ENCODE measurements around the gene RBPMS2.

RBPMS2 gene

DNA sequence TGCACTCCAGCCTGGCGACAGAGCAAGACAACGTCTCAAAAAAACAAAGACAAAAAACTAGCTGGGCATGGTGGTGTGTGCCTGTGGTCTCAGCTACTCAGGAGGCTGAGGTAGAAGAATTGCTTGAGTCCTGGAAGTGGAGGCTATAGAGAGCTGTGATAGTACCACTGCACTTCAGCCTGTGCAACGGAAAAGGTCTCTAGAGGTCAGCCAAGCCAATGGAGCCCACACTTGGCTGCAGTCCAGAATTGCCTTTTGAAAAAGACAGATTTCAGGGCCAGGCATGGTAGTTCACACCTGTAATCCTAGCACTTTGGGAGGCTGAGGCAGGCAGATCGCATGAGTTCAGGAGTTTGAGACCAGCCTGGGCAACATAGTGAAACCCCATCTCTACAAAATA, 8.4 kb upstream of the RBPMS2 start:
- TF ChIP-seq GABPA (IDR thresholded peaks at IDR 0.05; ENCODE audit: low read depth): no peak
- no peak for TF ChIP-seq SPI1 (IDR thresholded peaks at IDR 0.05; ENCODE audit: borderline replicate concordance, low read depth)
- TF ChIP-seq POLR2AphosphoS5 (IDR thresholded peaks at IDR 0.05; ENCODE audit: low read depth): no peak
- TF ChIP-seq, protein P1, sequence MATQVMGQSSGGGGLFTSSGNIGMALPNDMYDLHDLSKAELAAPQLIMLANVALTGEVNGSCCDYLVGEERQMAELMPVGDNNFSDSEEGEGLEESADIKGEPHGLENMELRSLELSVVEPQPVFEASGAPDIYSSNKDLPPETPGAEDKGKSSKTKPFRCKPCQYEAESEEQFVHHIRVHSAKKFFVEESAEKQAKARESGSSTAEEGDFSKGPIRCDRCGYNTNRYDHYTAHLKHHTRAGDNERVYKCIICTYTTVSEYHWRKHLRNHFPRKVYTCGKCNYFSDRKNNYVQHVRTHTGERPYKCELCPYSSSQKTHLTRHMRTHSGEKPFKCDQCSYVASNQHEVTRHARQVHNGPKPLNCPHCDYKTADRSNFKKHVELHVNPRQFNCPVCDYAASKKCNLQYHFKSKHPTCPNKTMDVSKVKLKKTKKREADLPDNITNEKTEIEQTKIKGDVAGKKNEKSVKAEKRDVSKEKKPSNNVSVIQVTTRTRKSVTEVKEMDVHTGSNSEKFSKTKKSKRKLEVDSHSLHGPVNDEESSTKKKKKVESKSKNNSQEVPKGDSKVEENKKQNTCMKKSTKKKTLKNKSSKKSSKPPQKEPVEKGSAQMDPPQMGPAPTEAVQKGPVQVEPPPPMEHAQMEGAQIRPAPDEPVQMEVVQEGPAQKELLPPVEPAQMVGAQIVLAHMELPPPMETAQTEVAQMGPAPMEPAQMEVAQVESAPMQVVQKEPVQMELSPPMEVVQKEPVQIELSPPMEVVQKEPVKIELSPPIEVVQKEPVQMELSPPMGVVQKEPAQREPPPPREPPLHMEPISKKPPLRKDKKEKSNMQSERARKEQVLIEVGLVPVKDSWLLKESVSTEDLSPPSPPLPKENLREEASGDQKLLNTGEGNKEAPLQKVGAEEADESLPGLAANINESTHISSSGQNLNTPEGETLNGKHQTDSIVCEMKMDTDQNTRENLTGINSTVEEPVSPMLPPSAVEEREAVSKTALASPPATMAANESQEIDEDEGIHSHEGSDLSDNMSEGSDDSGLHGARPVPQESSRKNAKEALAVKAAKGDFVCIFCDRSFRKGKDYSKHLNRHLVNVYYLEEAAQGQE (IDR thresholded peaks at IDR 0.05; ENCODE audit: insufficient replicate concordance, low read depth): no peak
- TF ChIP-seq, protein P2, sequence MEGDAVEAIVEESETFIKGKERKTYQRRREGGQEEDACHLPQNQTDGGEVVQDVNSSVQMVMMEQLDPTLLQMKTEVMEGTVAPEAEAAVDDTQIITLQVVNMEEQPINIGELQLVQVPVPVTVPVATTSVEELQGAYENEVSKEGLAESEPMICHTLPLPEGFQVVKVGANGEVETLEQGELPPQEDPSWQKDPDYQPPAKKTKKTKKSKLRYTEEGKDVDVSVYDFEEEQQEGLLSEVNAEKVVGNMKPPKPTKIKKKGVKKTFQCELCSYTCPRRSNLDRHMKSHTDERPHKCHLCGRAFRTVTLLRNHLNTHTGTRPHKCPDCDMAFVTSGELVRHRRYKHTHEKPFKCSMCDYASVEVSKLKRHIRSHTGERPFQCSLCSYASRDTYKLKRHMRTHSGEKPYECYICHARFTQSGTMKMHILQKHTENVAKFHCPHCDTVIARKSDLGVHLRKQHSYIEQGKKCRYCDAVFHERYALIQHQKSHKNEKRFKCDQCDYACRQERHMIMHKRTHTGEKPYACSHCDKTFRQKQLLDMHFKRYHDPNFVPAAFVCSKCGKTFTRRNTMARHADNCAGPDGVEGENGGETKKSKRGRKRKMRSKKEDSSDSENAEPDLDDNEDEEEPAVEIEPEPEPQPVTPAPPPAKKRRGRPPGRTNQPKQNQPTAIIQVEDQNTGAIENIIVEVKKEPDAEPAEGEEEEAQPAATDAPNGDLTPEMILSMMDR (IDR thresholded peaks at IDR 0.05; ENCODE audit: insufficient read depth, low read length): no peak

DNA sequence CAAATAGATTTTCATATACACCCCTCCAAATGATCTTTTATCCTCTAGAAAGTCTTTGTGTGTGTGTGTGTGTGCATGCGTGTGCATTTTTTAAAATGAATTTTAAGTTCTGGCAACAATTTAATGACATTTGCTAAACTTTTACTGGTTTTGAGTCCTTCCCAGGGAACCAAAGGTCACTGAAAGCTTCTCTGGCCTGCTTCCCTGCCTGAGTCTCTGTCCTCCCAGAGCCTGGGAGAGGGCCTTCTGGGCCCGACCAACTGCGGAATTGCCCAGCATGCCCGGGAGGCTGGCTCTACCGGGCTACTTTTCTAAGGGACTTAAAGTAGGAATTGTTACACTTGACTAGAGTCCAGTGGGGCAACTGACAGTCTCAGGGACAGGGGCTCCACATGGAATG, 7.4 kb upstream of the RBPMS2 start:
- no peak overlapping the region for H3K4me3 ChIP-seq (replicated peaks; ENCODE audit: insufficient read depth, low read length)
- DNase-seq (ENCODE audit: low read depth in 1 of 2, low spot score in 1 of 2): no peak

More for the DNA sequence above, 8.4 kb upstream of the RBPMS2 start:
- no peak overlapping the region for H3K4me3 ChIP-seq (replicated peaks; ENCODE audit: insufficient read depth, low read length)
- no peak for DNase-seq (ENCODE audit: low read depth in 1 of 2, low spot score in 1 of 2)
- H3K27me3 ChIP-seq (ENCODE audit: insufficient read depth, poor library complexity, severe bottlenecking): no peaks in the 10 kb centered on the region
- no peak overlapping the region for H3K27ac ChIP-seq (replicated peaks)

DNA sequence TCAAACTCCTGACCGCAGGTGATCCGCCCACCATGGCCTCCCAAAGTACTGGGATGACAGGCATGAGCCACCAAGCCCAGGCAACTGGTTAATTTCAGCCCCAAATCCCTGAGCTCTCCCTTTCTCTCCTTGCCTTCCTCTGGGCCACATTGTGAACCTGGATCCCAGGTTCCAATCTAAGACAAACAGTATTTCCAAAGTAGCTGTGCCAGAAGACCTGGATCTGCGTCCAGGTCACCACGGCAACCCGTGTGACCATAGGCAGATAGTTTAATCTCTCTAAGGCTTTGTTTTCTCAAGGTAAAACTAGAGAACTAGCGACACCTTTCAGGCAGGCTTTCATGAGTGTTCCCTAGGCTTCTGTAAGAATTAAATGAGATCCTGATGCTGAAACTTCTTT, 5.9 kb upstream of the RBPMS2 start:
- TF ChIP-seq SPI1 (IDR thresholded peaks at IDR 0.05; ENCODE audit: borderline replicate concordance, low read depth): no peak
- TF ChIP-seq GABPA (IDR thresholded peaks at IDR 0.05; ENCODE audit: low read depth): no peak
- TF ChIP-seq, protein P1 (IDR thresholded peaks at IDR 0.05; ENCODE audit: insufficient replicate concordance, low read depth): no peak
- TF ChIP-seq, protein P2 (IDR thresholded peaks at IDR 0.05; ENCODE audit: insufficient read depth, low read length): no peak
- no peak for TF ChIP-seq POLR2AphosphoS5 (IDR thresholded peaks at IDR 0.05; ENCODE audit: low read depth)
- DNase-seq (ENCODE audit: low read depth in 1 of 2, low spot score in 1 of 2): no peak

More for the DNA sequence above, 7.4 kb upstream of the RBPMS2 start:
- Histone ChIP-seq H3K27me3 (ENCODE audit: insufficient read depth, poor library complexity, severe bottlenecking) (no peaks in the 10 kb centered on the region), H3K27ac (replicated peaks) (no peak overlapping the region)
- TF ChIP-seq, protein P1 (IDR thresholded peaks at IDR 0.05; ENCODE audit: insufficient replicate concordance, low read depth): no peak
- no peak for TF ChIP-seq SPI1 (IDR thresholded peaks at IDR 0.05; ENCODE audit: borderline replicate concordance, low read depth)
- TF ChIP-seq POLR2AphosphoS5 (IDR thresholded peaks at IDR 0.05; ENCODE audit: low read depth): no peak
- TF ChIP-seq, protein P2 (IDR thresholded peaks at IDR 0.05; ENCODE audit: insufficient read depth, low read length): no peak
- TF ChIP-seq GABPA (IDR thresholded peaks at IDR 0.05; ENCODE audit: low read depth): no peak

More for the DNA sequence above, 5.9 kb upstream of the RBPMS2 start:
- no peak overlapping the region for H3K27ac ChIP-seq (replicated peaks)
- no peak overlapping the region for H3K4me3 ChIP-seq (replicated peaks; ENCODE audit: insufficient read depth, low read length)
- peaks cover 12% of the 10 kb centered on the region for H3K27me3 ChIP-seq (ENCODE audit: insufficient read depth, poor library complexity, severe bottlenecking)

All from HL-60 (cell line).